Neuronal stem cell (in vitro differentiated cells): ENCODE data around the gene TAMALIN.

ENCODE experiments used
- DNase-seq: peaks from one replicate; pipeline ENCODE4 v3.0.0-alpha.2; 2013; ENCODE audit warnings: low spot score
- H2AFZ ChIP-seq: one replicate; pipeline ENCODE4 v1.6.1; 2013; ENCODE audit warnings: mild to moderate bottlenecking, low read length, inconsistent platforms
- H2AK5ac ChIP-seq: 2 replicates; pipeline ENCODE4 v1.6.1; 2013; ENCODE audit warnings: low read depth, mild to moderate bottlenecking, inconsistent platforms, low read length, moderate library complexity, mixed read lengths
- H2BK120ac ChIP-seq: 2 replicates; pipeline ENCODE4 v1.6.1; 2013; ENCODE audit warnings: low read depth, mild to moderate bottlenecking, inconsistent platforms, low read length, moderate library complexity, mixed read lengths
- H2BK12ac ChIP-seq: one replicate; pipeline ENCODE4 v1.6.1; 2013; ENCODE audit warnings: low read length, inconsistent platforms
- H2BK15ac ChIP-seq: 2 replicates; pipeline ENCODE4 v1.6.1; 2013; ENCODE audit warnings: mild to moderate bottlenecking, low read length, inconsistent platforms, mixed read lengths
- H2BK5ac ChIP-seq: one replicate; pipeline ENCODE4 v1.6.1; 2013; ENCODE audit warnings: inconsistent platforms, mild to moderate bottlenecking, low read length, moderate library complexity
- H3K14ac ChIP-seq: one replicate; pipeline ENCODE4 v1.6.1; 2013; ENCODE audit warnings: low read length, inconsistent platforms
- H3K18ac ChIP-seq: 2 replicates; pipeline ENCODE4 v1.6.1; 2013; ENCODE audit warnings: low read length, inconsistent platforms
- H3K23ac ChIP-seq: 2 replicates; pipeline ENCODE4 v1.6.1; 2013; ENCODE audit warnings: low read depth, mild to moderate bottlenecking, mixed read lengths, low read length, inconsistent platforms; ENCODE audit not compliant: poor library complexity
- H3K27ac ChIP-seq: replicated peaks from 3 replicates; pipeline ENCODE4 v1.5.1; 2013; ENCODE audit warnings: low read length, inconsistent platforms
- H3K27me3 ChIP-seq, 3 experiments: 2 replicates each; pipeline ENCODE4 v1.6.1; 2013; ENCODE audit warnings: low read length in 3 of 3, mild to moderate bottlenecking in 2 of 3, inconsistent platforms in 1 of 3, low read depth in 1 of 3, mixed read lengths in 1 of 3, moderate library complexity in 1 of 3; ENCODE audit not compliant: control insufficient read depth in 3 of 3, insufficient read depth in 3 of 3
- H3K36me3 ChIP-seq, 2 donors: replicated peaks in 1 of 2; 2 replicates each; pipeline ENCODE4 v1.6.1; 2013; ENCODE audit warnings: low read length in 2 of 2; ENCODE audit not compliant: control insufficient read depth in 2 of 2, insufficient read depth in 2 of 2
- H3K4ac ChIP-seq: 2 replicates; pipeline ENCODE4 v1.6.1; 2013; ENCODE audit warnings: inconsistent platforms, mild to moderate bottlenecking, low read length, moderate library complexity
- H3K4me1 ChIP-seq, 2 donors: 1 replicate in 1 of 2; 2 replicates in 1 of 2; pipeline ENCODE4 v1.6.1; 2013; ENCODE audit warnings: low read length in 2 of 2, low read depth in 1 of 2; ENCODE audit not compliant: control insufficient read depth in 2 of 2, insufficient read depth in 1 of 2
- H3K4me2 ChIP-seq: one replicate; pipeline ENCODE4 v1.6.1; 2013; ENCODE audit warnings: mild to moderate bottlenecking, low read length, inconsistent platforms; ENCODE audit not compliant: insufficient read depth, poor library complexity, severe bottlenecking
- H3K4me3 ChIP-seq, 2 donors: 2 replicates each; pipeline ENCODE4 v1.5.1; 2013; ENCODE audit warnings: low read length in 2 of 2, mild to moderate bottlenecking in 2 of 2, inconsistent platforms in 1 of 2, moderate library complexity in 1 of 2
- H3K79me1 ChIP-seq: one replicate; pipeline ENCODE4 v1.6.1; 2013; ENCODE audit warnings: low read depth, mild to moderate bottlenecking, inconsistent platforms, low read length, moderate library complexity
- H3K9ac ChIP-seq: one replicate; pipeline ENCODE4 v1.6.1; 2013; ENCODE audit warnings: mild to moderate bottlenecking, low read depth, low read length, inconsistent platforms; ENCODE audit not compliant: poor library complexity
- H3K9me3 ChIP-seq, 2 donors: replicated peaks in 1 of 2; 2 replicates each; pipeline versions ENCODE3 to v1.6.1; 2013; ENCODE audit warnings: low read length in 2 of 2, mild to moderate bottlenecking in 2 of 2, inconsistent platforms in 1 of 2, low read depth in 1 of 2, mixed read lengths in 1 of 2, moderate library complexity in 1 of 2; ENCODE audit not compliant: control insufficient read depth in 2 of 2, insufficient read depth in 1 of 2
- H4K8ac ChIP-seq: one replicate; pipeline ENCODE4 v1.6.1; 2013; ENCODE audit warnings: low read depth, mild to moderate bottlenecking, inconsistent platforms, low read length, moderate library complexity
- H4K91ac ChIP-seq: one replicate; pipeline ENCODE4 v1.6.1; 2013; ENCODE audit warnings: low read length, low read depth, mild to moderate bottlenecking, inconsistent platforms; ENCODE audit not compliant: poor library complexity
- WGBS, 2 donors: extraction: QIAGEN DNeasy Blood & Tissue Kit; methylation state at CpG; one replicate each; pipeline ENCODE4 v1.1.7; 2013; ENCODE audit warnings: missing lambda C conversion rate in 2 of 2, mixed read lengths in 1 of 2; ENCODE audit not compliant: insufficient read length in 2 of 2, insufficient replicate concordance in 1 of 2; ENCODE audit errors: extremely low coverage in 2 of 2; 5-methylcytosine and 5-hydroxymethylcytosine counted together

Gene TAMALIN

DNA sequence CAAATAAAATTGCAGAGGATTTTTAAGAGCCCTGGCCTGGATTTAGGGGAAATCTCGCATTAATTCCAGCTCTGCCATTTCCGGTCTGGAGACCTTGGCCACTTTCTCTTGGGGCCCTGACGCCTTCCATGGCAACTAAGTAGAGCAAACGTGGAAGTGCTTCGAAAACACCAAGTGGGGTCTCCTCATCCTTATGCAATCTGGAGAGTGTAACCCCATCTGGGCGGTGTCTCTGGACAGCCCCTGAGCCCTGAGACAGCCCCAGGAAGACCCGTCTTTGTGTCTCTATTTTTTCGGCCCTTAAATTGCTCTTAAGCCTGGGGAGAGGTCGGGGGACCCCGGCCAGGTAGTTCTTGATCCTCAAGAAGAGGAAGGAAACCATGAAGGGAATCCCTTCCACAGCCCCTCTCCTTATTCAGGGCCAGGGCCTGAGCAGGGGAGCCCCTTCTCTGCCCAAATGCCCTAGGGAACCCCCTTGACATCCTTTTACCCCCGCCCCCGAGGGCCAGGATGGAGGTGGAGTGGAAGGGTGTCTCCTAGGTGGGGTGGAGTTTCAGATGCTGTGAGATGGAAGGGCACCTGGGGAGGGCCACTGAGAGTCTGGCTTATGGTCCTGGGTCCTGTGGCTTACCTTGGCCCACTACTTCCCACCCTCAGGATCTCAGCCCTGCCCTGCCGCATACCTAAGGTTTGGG, 26.8 kb downstream of the TAMALIN start:
- DNase-seq = no peak
- Histone ChIP-seq H2BK120ac (peak overlapping the region; percentile 88), H3K27me3 (peaks cover 0 to 26% (median 8%) of the 10 kb centered on the region in 3 experiments), H3K4me3 (peak overlapping the region in 1 of 2 donors; percentile 33), H2AFZ (peak overlapping the region; percentile 92), H3K27ac (no peak overlapping the region), H2BK12ac (peak overlapping the region; percentile 35), H3K9me3 (no peaks in the 10 kb centered on the region), H3K9ac (no peak overlapping the region), H3K4ac (peak overlapping the region; percentile 30), H2BK5ac (no peak overlapping the region), H2AK5ac (peak overlapping the region; percentile 88), H3K4me2 (peak overlapping the region; percentile 59), H2BK15ac (peak overlapping the region; percentile 50), H3K79me1 (no peaks in the 10 kb centered on the region), H3K14ac (peak overlapping the region; percentile 14), H4K8ac (no peak overlapping the region), H3K23ac (no peak overlapping the region), H3K18ac (peak overlapping the region; percentile 69), H3K36me3 (no peaks in the 10 kb centered on the region), H4K91ac (no peak overlapping the region), H3K4me1 (peaks cover 16 to 23% of the 10 kb centered on the region in 2 donors)
- no CpG with 5 or more reads among the region's 13 CpGs for WGBS, 2 donors

DNA sequence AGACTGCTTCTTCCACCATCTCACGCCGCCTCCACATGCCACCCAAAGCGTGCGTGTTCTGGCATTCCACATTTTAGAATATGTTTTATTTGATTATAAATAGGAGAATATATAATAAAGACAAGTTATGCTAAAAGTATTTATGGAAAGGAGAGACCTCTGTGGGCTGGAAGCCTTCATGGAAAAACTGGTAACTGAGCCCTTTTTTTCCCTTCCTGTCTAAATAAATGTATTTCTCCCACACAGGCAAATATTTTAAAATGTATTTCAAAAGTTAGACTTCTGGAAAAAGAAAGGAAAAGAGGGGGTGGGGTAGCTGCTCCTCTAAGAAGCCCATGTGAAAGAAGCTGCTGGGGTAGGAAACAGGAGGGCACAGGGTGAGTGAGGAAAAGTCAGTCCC, 28.4 kb downstream of the TAMALIN start:
- no peak overlapping the region for H3K27ac ChIP-seq
- no peak overlapping the region for H2BK12ac ChIP-seq
- H3K27me3 ChIP-seq = peaks cover 0 to 26% (median 8%) of the 10 kb centered on the region in 3 experiments
- H3K36me3 ChIP-seq = no peaks in the 10 kb centered on the region
- no peak overlapping the region for H3K14ac ChIP-seq
- H2BK15ac ChIP-seq = no peak overlapping the region
- no peak overlapping the region for H2BK120ac ChIP-seq
- H4K91ac ChIP-seq = no peak overlapping the region
- H4K8ac ChIP-seq = no peak overlapping the region
- no peak overlapping the region for H3K4ac ChIP-seq
- H3K79me1 ChIP-seq = peaks cover 7% of the 10 kb centered on the region
- no peak overlapping the region for H3K23ac ChIP-seq
- no peaks in the 10 kb centered on the region for H3K9me3 ChIP-seq
- no peak for DNase-seq
- WGBS, 2 donors = no CpG with 5 or more reads among the region's 4 CpGs
- no peak overlapping the region for H3K4me2 ChIP-seq
- H2AK5ac ChIP-seq = no peak overlapping the region
- no peak overlapping the region for H3K9ac ChIP-seq
- no peak overlapping the region for H2BK5ac ChIP-seq
- no peak overlapping the region for H3K4me3 ChIP-seq
- no peak overlapping the region for H3K18ac ChIP-seq
- H3K4me1 ChIP-seq = peaks cover 11 to 18% of the 10 kb centered on the region in 2 donors
- no peak overlapping the region for H2AFZ ChIP-seq

DNA sequence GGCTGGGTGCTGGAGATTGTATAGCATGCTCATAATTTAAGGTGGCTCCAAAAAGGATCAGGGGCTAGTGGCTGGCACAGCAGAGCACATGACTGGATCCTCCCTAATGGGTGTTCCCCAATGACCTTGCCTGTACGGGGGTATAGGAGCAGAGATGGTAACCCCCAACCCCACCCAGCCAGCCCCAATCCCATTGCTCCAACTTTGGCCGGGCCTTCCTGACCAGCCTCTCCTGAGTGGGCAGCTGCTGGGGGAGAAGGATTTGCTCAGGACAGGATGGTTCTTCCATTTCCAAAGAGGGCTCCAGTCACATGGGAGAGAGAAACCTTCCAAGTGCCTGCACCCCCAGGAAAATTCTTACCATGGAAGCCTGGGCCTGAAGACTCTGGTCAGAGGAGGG, 29.2 kb downstream of the TAMALIN start:
- no peak overlapping the region for H3K4ac ChIP-seq
- no peak overlapping the region for H3K27ac ChIP-seq
- no peak overlapping the region for H4K8ac ChIP-seq
- no peak overlapping the region for H2BK15ac ChIP-seq
- no peak overlapping the region for H2BK5ac ChIP-seq
- H3K4me2 ChIP-seq = no peak overlapping the region
- no peak overlapping the region for H3K14ac ChIP-seq
- H3K9me3 ChIP-seq = no peaks in the 10 kb centered on the region
- no peak overlapping the region for H2AK5ac ChIP-seq
- peaks cover 0 to 26% (median 8%) of the 10 kb centered on the region in 3 experiments for H3K27me3 ChIP-seq
- no CpG with 5 or more reads among the region's 2 CpGs for WGBS, 2 donors
- H3K23ac ChIP-seq = no peak overlapping the region
- no peak overlapping the region for H3K9ac ChIP-seq
- H3K36me3 ChIP-seq = no peaks in the 10 kb centered on the region
- no peak overlapping the region for H3K18ac ChIP-seq
- DNase-seq = no peak
- H3K79me1 ChIP-seq = peaks cover 8% of the 10 kb centered on the region
- H2BK120ac ChIP-seq = no peak overlapping the region
- H3K4me1 ChIP-seq = peaks cover 11 to 18% of the 10 kb centered on the region in 2 donors
- no peak overlapping the region for H3K4me3 ChIP-seq
- H2AFZ ChIP-seq = no peak overlapping the region
- no peak overlapping the region for H4K91ac ChIP-seq
- no peak overlapping the region for H2BK12ac ChIP-seq

DNA sequence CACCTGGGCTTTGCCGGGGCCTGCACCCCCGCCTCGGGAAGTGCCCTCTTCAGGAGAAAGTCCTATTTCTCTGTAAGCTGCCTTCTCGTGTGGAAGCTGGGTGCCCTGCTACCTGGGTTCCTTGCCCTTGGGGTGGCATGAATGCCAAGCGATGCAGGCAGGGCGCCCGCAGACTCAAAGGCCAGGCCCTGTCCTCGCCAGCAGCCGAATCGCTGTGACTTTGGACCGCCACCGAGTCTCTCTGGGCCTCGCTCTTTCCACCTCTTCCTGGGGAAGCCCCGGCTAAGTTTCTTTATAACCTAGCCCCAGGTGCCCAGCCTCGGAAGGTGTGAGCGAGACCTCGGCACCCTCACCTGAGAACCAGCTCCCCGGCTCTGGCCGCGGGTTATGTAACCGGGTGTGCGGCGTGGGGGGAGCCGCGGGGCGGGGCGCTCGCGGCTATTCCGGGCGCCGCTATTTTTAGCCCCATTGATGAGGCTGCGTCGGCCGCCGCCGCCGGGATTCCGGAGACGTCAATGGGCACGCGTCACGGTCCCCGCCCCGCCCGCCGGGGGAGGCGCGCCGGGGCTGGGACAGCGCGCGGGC, 29.9 kb downstream of the TAMALIN start:
- no peak overlapping the region for H2BK15ac ChIP-seq
- peak overlapping the region; percentile 92 for H2AK5ac ChIP-seq
- peaks cover 0 to 26% (median 8%) of the 10 kb centered on the region in 3 experiments for H3K27me3 ChIP-seq
- H3K79me1 ChIP-seq = peaks cover 8% of the 10 kb centered on the region
- H3K4ac ChIP-seq = peak overlapping the region; percentile 98
- H3K36me3 ChIP-seq = no peaks in the 10 kb centered on the region
- no CpG with 5 or more reads among the region's 53 CpGs for WGBS, 2 donors
- H3K14ac ChIP-seq = no peak overlapping the region
- no peak overlapping the region for H2BK5ac ChIP-seq
- H3K4me1 ChIP-seq = peaks cover 11 to 20% of the 10 kb centered on the region in 2 donors
- peak overlapping the region; percentile 90 for H3K18ac ChIP-seq
- no peak overlapping the region for H4K91ac ChIP-seq
- H4K8ac ChIP-seq = no peak overlapping the region
- no peak overlapping the region for H3K9ac ChIP-seq
- H2BK120ac ChIP-seq = peak overlapping the region; percentile 62
- no peak overlapping the region for H2BK12ac ChIP-seq
- DNase-seq = no peak
- H3K9me3 ChIP-seq = no peaks in the 10 kb centered on the region
- H3K4me3 ChIP-seq = peak overlapping the region; percentile 65 to 72
- H3K27ac ChIP-seq = no peak overlapping the region
- H3K4me2 ChIP-seq = peak overlapping the region; percentile 66
- H3K23ac ChIP-seq = peak overlapping the region; percentile 47
- H2AFZ ChIP-seq = peak overlapping the region; percentile 92
